ENCODE data around the gene LYZL6.

The LYZL6 gene

GRCh38 chr17:35930211-35931065, 13.1 kb downstream of the LYZL6 start, which contains the start of gene RDM1:
TSS of gene RDM1 (minus strand) at chr17:35930773. CDS start at chr17:35930727, 46 bp downstream.
- Mint-ChIP-seq H3K27ac (peak within 1 kb of the TSS; percentile 91), H3K4me3 (peak within 1 kb of the TSS; percentile 82)

GRCh38 chr17:35927714-35928113, 15.8 kb downstream of the LYZL6 start:
- Mint-ChIP-seq H3K36me3 (ENCODE audit: low read depth) (peaks cover 5% of the 10 kb centered on the region), H3K27me3 (no peaks in the 10 kb centered on the region), H3K9me3 (no peaks in the 10 kb centered on the region), H3K4me1 (ENCODE audit: low read depth) (peaks cover 33% of the 10 kb centered on the region), H3K4me3 (no peak overlapping the region), H3K27ac (no peak overlapping the region)
- no peak for DNase-seq

More at GRCh38 chr17:35930211-35931065, 13.1 kb downstream of the LYZL6 start, which contains the start of gene RDM1:
- Mint-ChIP-seq H3K4me1 (ENCODE audit: low read depth) (peaks cover 25% of the 10 kb centered on the region), H3K27me3 (no peaks in the 10 kb centered on the region), H3K36me3 (ENCODE audit: low read depth) (peaks cover 2% of the 10 kb centered on the region), H3K9me3 (no peaks in the 10 kb centered on the region)
- peak; percentile 91 for DNase-seq

GRCh38 chr17:35923609-35924114, 19.9 kb downstream of the LYZL6 start:
- H3K27ac Mint-ChIP-seq: no peak overlapping the region
- no peak for DNase-seq
- H3K9me3 Mint-ChIP-seq: no peaks in the 10 kb centered on the region
- H3K27me3 Mint-ChIP-seq: no peaks in the 10 kb centered on the region
- H3K4me3 Mint-ChIP-seq: no peak overlapping the region
- H3K4me1 Mint-ChIP-seq (ENCODE audit: low read depth): peaks cover 29% of the 10 kb centered on the region
- H3K36me3 Mint-ChIP-seq (ENCODE audit: low read depth): peaks cover 4% of the 10 kb centered on the region

- Mint-ChIP-seq H3K4me1 (ENCODE audit: low read depth) (peaks cover 29% of the 10 kb centered on the region), H3K4me3 (no peak overlapping the region), H3K9me3 (no peaks in the 10 kb centered on the region), H3K36me3 (ENCODE audit: low read depth) (peaks cover 4% of the 10 kb centered on the region), H3K27me3 (no peaks in the 10 kb centered on the region), H3K27ac (no peak overlapping the region)
- DNase-seq: no peak
Measured at GRCh38 chr17:35920229-35920628, 23.3 kb downstream of the LYZL6 start.

GRCh38 chr17:35918665-35919064, 24.8 kb downstream of the LYZL6 start:
- no peaks in the 10 kb centered on the region for H3K9me3 Mint-ChIP-seq
- H3K27me3 Mint-ChIP-seq: no peaks in the 10 kb centered on the region
- H3K4me1 Mint-ChIP-seq (ENCODE audit: low read depth): peaks cover 32% of the 10 kb centered on the region
- H3K36me3 Mint-ChIP-seq (ENCODE audit: low read depth): peaks cover 4% of the 10 kb centered on the region
- no peak overlapping the region for H3K27ac Mint-ChIP-seq
- DNase-seq: no peak
- no peak overlapping the region for H3K4me3 Mint-ChIP-seq

GRCh38 chr17:35917519-35918213, 25.8 kb downstream of the LYZL6 start:
- no peaks in the 10 kb centered on the region for H3K27me3 Mint-ChIP-seq
- H3K27ac Mint-ChIP-seq: no peak overlapping the region
- DNase-seq: no peak
- H3K4me1 Mint-ChIP-seq (ENCODE audit: low read depth): peaks cover 37% of the 10 kb centered on the region
- H3K4me3 Mint-ChIP-seq: no peak overlapping the region
- H3K36me3 Mint-ChIP-seq (ENCODE audit: low read depth): peaks cover 1% of the 10 kb centered on the region
- no peaks in the 10 kb centered on the region for H3K9me3 Mint-ChIP-seq

GRCh38 chr17:35915153-35915964, 28.2 kb downstream of the LYZL6 start:
- Mint-ChIP-seq H3K4me3 (no peak overlapping the region), H3K36me3 (ENCODE audit: low read depth) (no peaks in the 10 kb centered on the region), H3K27me3 (no peaks in the 10 kb centered on the region), H3K27ac (no peak overlapping the region), H3K4me1 (ENCODE audit: low read depth) (peaks cover 32% of the 10 kb centered on the region), H3K9me3 (no peaks in the 10 kb centered on the region)
- no peak for DNase-seq

- no peak for DNase-seq
- Mint-ChIP-seq H3K9me3 (no peaks in the 10 kb centered on the region), H3K4me1 (ENCODE audit: low read depth) (peaks cover 23% of the 10 kb centered on the region), H3K4me3 (no peak overlapping the region), H3K27me3 (no peaks in the 10 kb centered on the region), H3K27ac (no peak overlapping the region), H3K36me3 (ENCODE audit: low read depth) (no peaks in the 10 kb centered on the region)
Measured at GRCh38 chr17:35914354-35914753, 29.2 kb downstream of the LYZL6 start.

GRCh38 chr17:35913609-35914008, 29.9 kb downstream of the LYZL6 start:
- no peak overlapping the region for H3K27ac Mint-ChIP-seq
- peaks cover 23% of the 10 kb centered on the region for H3K4me1 Mint-ChIP-seq (ENCODE audit: low read depth)
- H3K36me3 Mint-ChIP-seq (ENCODE audit: low read depth): no peaks in the 10 kb centered on the region
- no peaks in the 10 kb centered on the region for H3K27me3 Mint-ChIP-seq
- no peaks in the 10 kb centered on the region for H3K9me3 Mint-ChIP-seq
- H3K4me3 Mint-ChIP-seq: no peak overlapping the region
- DNase-seq: no peak

- H3K27ac Mint-ChIP-seq: no peak overlapping the region
- H3K4me3 Mint-ChIP-seq: no peak overlapping the region
- no peak for DNase-seq
- no peaks in the 10 kb centered on the region for H3K36me3 Mint-ChIP-seq (ENCODE audit: low read depth)
- H3K27me3 Mint-ChIP-seq: no peaks in the 10 kb centered on the region
- H3K4me1 Mint-ChIP-seq (ENCODE audit: low read depth): peaks cover 19% of the 10 kb centered on the region
- H3K9me3 Mint-ChIP-seq: no peaks in the 10 kb centered on the region
Measured at GRCh38 chr17:35912942-35913341, 30.6 kb downstream of the LYZL6 start.

- peaks cover 19% of the 10 kb centered on the region for H3K4me1 Mint-ChIP-seq (ENCODE audit: low read depth)
Measured at GRCh38 chr17:35912339-35912912, 31.1 kb downstream of the LYZL6 start.

GRCh38 chr17:35909408-35909807, 34.1 kb downstream of the LYZL6 start:
- Mint-ChIP-seq H3K36me3 (ENCODE audit: low read depth) (no peaks in the 10 kb centered on the region), H3K4me1 (ENCODE audit: low read depth) (peaks cover 12% of the 10 kb centered on the region), H3K4me3 (no peak overlapping the region), H3K27me3 (no peaks in the 10 kb centered on the region), H3K9me3 (no peaks in the 10 kb centered on the region), H3K27ac (no peak overlapping the region)
- no peak for DNase-seq

More at GRCh38 chr17:35912339-35912912, 31.1 kb downstream of the LYZL6 start:
- DNase-seq: no peak
- Mint-ChIP-seq H3K4me3 (no peak overlapping the region), H3K36me3 (ENCODE audit: low read depth) (no peaks in the 10 kb centered on the region), H3K27me3 (no peaks in the 10 kb centered on the region), H3K9me3 (no peaks in the 10 kb centered on the region), H3K27ac (no peak overlapping the region)

- no peaks in the 10 kb centered on the region for H3K9me3 Mint-ChIP-seq
- no peaks in the 10 kb centered on the region for H3K27me3 Mint-ChIP-seq
- H3K27ac Mint-ChIP-seq: no peak overlapping the region
- H3K4me1 Mint-ChIP-seq (ENCODE audit: low read depth): peaks cover 7% of the 10 kb centered on the region
- no peak for DNase-seq
- H3K36me3 Mint-ChIP-seq (ENCODE audit: low read depth): no peaks in the 10 kb centered on the region
- H3K4me3 Mint-ChIP-seq: no peak overlapping the region
Measured at GRCh38 chr17:35907691-35908090, 35.8 kb downstream of the LYZL6 start.
